HepG2 (cell line): ENCODE measurements around the gene EIF4A3. TPM values are rescaled to one million over a fixed set of nuclear protein-coding genes. Genes with fewer than 3 reads are reported as not detected.

Source experiments
- CREB1 ChIP-seq, 2 experiments: fragments of 450-650 bp in 1 of 2; IDR thresholded peaks; 2 replicates each; pipeline ENCODE4 v1.6.1; 2016 to 2017; ENCODE audit warnings: control low read depth in 1 of 2, mild to moderate bottlenecking in 1 of 2, missing compliant biosample characterization in 1 of 2, missing genetic modification characterization in 1 of 2
- CREB3 ChIP-seq: sonication (generic); formaldehyde crosslinking; IDR thresholded peaks from 2 replicates; pipeline ENCODE4 v1.5.0; 2020; ENCODE audit warnings: missing genetic modification reagents
- DNMT1 ChIP-seq: sonication (generic); formaldehyde crosslinking; IDR thresholded peaks from 2 replicates; pipeline ENCODE4 v1.5.1; 2020; ENCODE audit warnings: mild to moderate bottlenecking, missing genetic modification reagents
- EHMT2 ChIP-seq: fragments of 200-600 bp; sonication (generic); IDR thresholded peaks from 2 replicates; pipeline ENCODE4 v1.7.0; 2017; ENCODE audit warnings: antibody characterized with exemption, low read depth, low read length, borderline replicate concordance
- ERF ChIP-seq: IDR thresholded peaks from 2 replicates; pipeline ENCODE4 v1.6.1; 2018; ENCODE audit warnings: missing biosample characterization, missing genetic modification reagents
- GPN1 ChIP-seq: sonication (generic); formaldehyde crosslinking; IDR thresholded peaks from 2 replicates; pipeline ENCODE4 v1.5.1; 2020; ENCODE audit warnings: missing genetic modification reagents, borderline replicate concordance
- HMGXB4 ChIP-seq, 2 experiments: sonication (generic) in 1 of 2; formaldehyde crosslinking in 1 of 2; IDR thresholded peaks; 2 replicates each; pipeline versions ENCODE4 v1.4.0 to v1.6.1; 2018 to 2020; ENCODE audit warnings: missing genetic modification reagents in 2 of 2, borderline replicate concordance in 1 of 2, low read depth in 1 of 2, mild to moderate bottlenecking in 1 of 2, missing biosample characterization in 1 of 2
- HOXA7 ChIP-seq: sonication (generic); formaldehyde crosslinking; IDR thresholded peaks from 2 replicates; pipeline ENCODE4 v1.8.1; 2022; ENCODE audit warnings: mild to moderate bottlenecking, missing genetic modification reagents, moderate library complexity
- JUNB ChIP-seq: sonication (generic); formaldehyde crosslinking; IDR thresholded peaks from 2 replicates; pipeline ENCODE4 v1.8.0; 2022; ENCODE audit warnings: missing genetic modification reagents, mild to moderate bottlenecking, borderline replicate concordance
- NR1H2 ChIP-seq: sonication (generic); formaldehyde crosslinking; IDR thresholded peaks from 2 replicates; pipeline ENCODE4 v1.8.1; 2022; ENCODE audit warnings: low read depth, missing genetic modification reagents, borderline replicate concordance
- NR2F1 ChIP-seq, 2 experiments: fragments of 450-650 bp in 1 of 2; formaldehyde crosslinking in 1 of 2; IDR thresholded peaks; 2 replicates each; pipeline versions ENCODE4 v1.5.0 to v1.6.1; 2016 to 2020; ENCODE audit warnings: mild to moderate bottlenecking in 1 of 2, missing compliant biosample characterization in 1 of 2, missing genetic modification reagents in 1 of 2, moderate library complexity in 1 of 2
- SMYD3 ChIP-seq: sonication (generic); formaldehyde crosslinking; IDR thresholded peaks from 2 replicates; pipeline ENCODE4 v1.8.1; 2023; ENCODE audit warnings: mild to moderate bottlenecking, missing genetic modification reagents
- SNAPC2 ChIP-seq: sonication (generic); formaldehyde crosslinking; IDR thresholded peaks from 2 replicates; pipeline ENCODE4 v1.8.1; 2022; ENCODE audit warnings: mild to moderate bottlenecking, missing genetic modification reagents
- TRAFD1 ChIP-seq: sonication (generic); formaldehyde crosslinking; IDR thresholded peaks from 2 replicates; pipeline ENCODE4 v1.5.1; 2020; ENCODE audit warnings: missing genetic modification reagents, mild to moderate bottlenecking, borderline replicate concordance
- TRIM24 ChIP-seq: sonication (generic); formaldehyde crosslinking; IDR thresholded peaks from 2 replicates; pipeline ENCODE4 v1.8.0; 2022; ENCODE audit warnings: mild to moderate bottlenecking, missing genetic modification reagents
- ZKSCAN1 ChIP-seq: fragments of 150-350 bp; IDR thresholded peaks from 2 replicates; pipeline ENCODE4 v1.6.1; 2014; ENCODE audit warnings: low read length
- ZNF10 ChIP-seq: sonication (generic); formaldehyde crosslinking; IDR thresholded peaks from 2 replicates; pipeline ENCODE4 v1.4.0; 2020; ENCODE audit warnings: mild to moderate bottlenecking, low read depth, missing genetic modification reagents, borderline replicate concordance
- ZNF589 ChIP-seq: sonication (generic); formaldehyde crosslinking; conservative IDR thresholded peaks from 2 replicates; pipeline ENCODE4 v1.8.0; 2022; ENCODE audit warnings: mild to moderate bottlenecking, moderate library complexity, missing genetic modification reagents
- ZNF710 ChIP-seq: sonication (generic); formaldehyde crosslinking; IDR thresholded peaks from 2 replicates; pipeline ENCODE4 v1.5.0; 2020; ENCODE audit warnings: mild to moderate bottlenecking, missing genetic modification reagents, borderline replicate concordance
- ZNF850 ChIP-seq: sonication (generic); formaldehyde crosslinking; conservative IDR thresholded peaks from 2 replicates; pipeline ENCODE4 v1.9.0; 2021; ENCODE audit warnings: mild to moderate bottlenecking, missing genetic modification reagents
- ZNF883 ChIP-seq: sonication (generic); formaldehyde crosslinking; IDR thresholded peaks from 2 replicates; pipeline ENCODE4 v1.5.1; 2020; ENCODE audit warnings: mild to moderate bottlenecking, missing genetic modification reagents; ENCODE audit errors: not compliant biosample characterization
- polyA plus RNA-seq, 8 experiments: library from polyadenylated mRNA; depleted of rRNA in 3 of 8; stranded (reverse) in 7 of 8; unstranded in 1 of 8; fragments of >200 nt; fragmentation: Illumina TruSeq in 4 of 8; extraction: Trizol in 4 of 8; gene quantifications; 2 replicates each; pipeline versions ENCODE4 v1.2.1 to v1.2.3, GENCODE V29; 2011 to 2016; ENCODE audit warnings: low read depth in 4 of 8, missing spikeins in 1 of 8, mixed read lengths in 1 of 8; ENCODE audit not compliant: insufficient read depth in 1 of 8
- total RNA-seq, 5 experiments: library from RNA; depleted of rRNA; stranded (reverse); fragments of >200 nt; fragmentation: Illumina TruSeq; extraction: Trizol; gene quantifications; 2 replicates each; pipeline ENCODE4 v1.2.3, GENCODE V29; 2016; ENCODE audit warnings: low read depth in 1 of 5

EIF4A3 gene
- total and polyA plus RNA-seq, 2 of the 13 experiments (the other 11 are each of a cell fraction or from before 2014, with no cell fraction given), result 145 to 187 TPM

- TF ChIP-seq HMGXB4 (CRISPR knock-in tag; IDR thresholded peaks at IDR 0.05; ENCODE audit: borderline replicate concordance in 1 of 2, low read depth in 1 of 2), result no peak
- no peak for TF ChIP-seq JUNB (CRISPR knock-in tag)
- no peak for TF ChIP-seq ZNF883 (CRISPR knock-in tag)
- TF ChIP-seq ZNF850, result no peak
- TF ChIP-seq ERF (CRISPR knock-in tag), result no peak
- no peak for TF ChIP-seq ZKSCAN1
- no peak for TF ChIP-seq GPN1 (CRISPR knock-in tag)
- no peak for TF ChIP-seq NR1H2
- TF ChIP-seq ZNF589 (CRISPR knock-in tag), result no peak
- TF ChIP-seq SNAPC2 (CRISPR knock-in tag), result no peak
- TF ChIP-seq EHMT2, result no peak
- no peak for TF ChIP-seq ZNF710 (CRISPR knock-in tag)
- TF ChIP-seq SMYD3 (CRISPR knock-in tag), result no peak
- no peak for TF ChIP-seq TRIM24
- 0 out of 2 replicates have a peak, but pooled peaks have one; percentile 39 for TF ChIP-seq TRAFD1
- no peak for TF ChIP-seq NR2F1 (CRISPR knock-in tag; IDR thresholded peaks at IDR 0.05)
- no peak for TF ChIP-seq ZNF10
- 0 out of 2 replicates have a peak, but pooled peaks have one; percentile 59 for TF ChIP-seq DNMT1
- no peak for TF ChIP-seq HOXA7 (CRISPR knock-in tag)
- TF ChIP-seq CREB1 (IDR thresholded peaks at IDR 0.05), result no peak
- no peak for TF ChIP-seq CREB1 (CRISPR knock-in tag; IDR thresholded peaks at IDR 0.05)
- TF ChIP-seq CREB3 (CRISPR knock-in tag), result no peak
Measured at GRCh38 chr17:80145076-80146075, 1.6 kb downstream of the EIF4A3 start (continued).
